Anterior cingulate cortex (tissue), 58 donors: Measurements from ENCODE around the gene BTF3.
"Not testable (repeated sequence)": the region's sequence is repeated elsewhere in the genome, so short reads cannot be mapped to it uniquely, and the experiment has no call there.

Source experiments
- DNase-seq, 58 donors: peaks; one replicate each; lab custom pipeline; 2025; lab: John Stamatoyannopoulos, UW

Gene BTF3

GRCh38 chr5:73484511-73484910 is 13.7 kb upstream of the BTF3 start:
- no peak for DNase-seq

- DNase-seq, result no peak
Observed at GRCh38 chr5:73485715-73486114, 12.5 kb upstream of the BTF3 start.

- no peak for DNase-seq
Observed at GRCh38 chr5:73486119-73486899, 11.9 kb upstream of the BTF3 start.

- DNase-seq, result not testable (repeated sequence)
Observed at GRCh38 chr5:73487257-73487656, 11.0 kb upstream of the BTF3 start.

- DNase-seq, result no peak
Observed at GRCh38 chr5:73487815-73488214, 10.4 kb upstream of the BTF3 start.

GRCh38 chr5:73488806-73489205 is 9.4 kb upstream of the BTF3 start:
- no peak for DNase-seq

GRCh38 chr5:73490088-73490487 is 8.2 kb upstream of the BTF3 start:
- DNase-seq, result no peak

- no peak for DNase-seq
Observed at GRCh38 chr5:73491155-73491554, 7.1 kb upstream of the BTF3 start.

- DNase-seq, result no peak
Observed at GRCh38 chr5:73493421-73493820, 4.8 kb upstream of the BTF3 start.

GRCh38 chr5:73494721-73495120 is 3.5 kb upstream of the BTF3 start:
- no peak for DNase-seq

- no peak for DNase-seq
Observed at GRCh38 chr5:73495772-73496335, 2.4 kb upstream of the BTF3 start.

- no peak for DNase-seq
Observed at GRCh38 chr5:73496984-73497457, 1.2 kb upstream of the BTF3 start.

- DNase-seq, result peak in 1 of 58 donors; percentile 42
Observed at GRCh38 chr5:73497497-73498056, 665 bp upstream of the BTF3 start.

- DNase-seq, result no peak
Observed at GRCh38 chr5:73499187-73499586, 945 bp downstream of the BTF3 start.

GRCh38 chr5:73499756-73500155 is 1.5 kb downstream of the BTF3 start:
- DNase-seq, result no peak

GRCh38 chr5:73501406-73501805 is 3.2 kb downstream of the BTF3 start:
- DNase-seq, result no peak

- no peak for DNase-seq
Observed at GRCh38 chr5:73506459-73506955, 8.3 kb downstream of the BTF3 start.

GRCh38 chr5:73507062-73507461 is 8.8 kb downstream of the BTF3 start:
- no peak for DNase-seq

GRCh38 chr5:73508521-73508920 is 10.3 kb downstream of the BTF3 start:
- not testable (repeated sequence) for DNase-seq

GRCh38 chr5:73513996-73514395 is 15.8 kb downstream of the BTF3 start:
- no peak for DNase-seq

GRCh38 chr5:73514418-73514817 is 16.2 kb downstream of the BTF3 start:
- DNase-seq, result no peak

GRCh38 chr5:73515232-73515631 is 17.0 kb downstream of the BTF3 start:
- no peak for DNase-seq
